ENCODE results near the gene PDGFC.
"Not testable (repeated sequence)": the region's sequence is repeated elsewhere in the genome, so short reads cannot be mapped to it uniquely, and the experiment has no call there.

PDGFC gene

GRCh38 chr4:156950948-156951347 is 20.7 kb downstream of the PDGFC start:
- no peak for DNase-seq (ENCODE audit: low read depth)

DNA sequence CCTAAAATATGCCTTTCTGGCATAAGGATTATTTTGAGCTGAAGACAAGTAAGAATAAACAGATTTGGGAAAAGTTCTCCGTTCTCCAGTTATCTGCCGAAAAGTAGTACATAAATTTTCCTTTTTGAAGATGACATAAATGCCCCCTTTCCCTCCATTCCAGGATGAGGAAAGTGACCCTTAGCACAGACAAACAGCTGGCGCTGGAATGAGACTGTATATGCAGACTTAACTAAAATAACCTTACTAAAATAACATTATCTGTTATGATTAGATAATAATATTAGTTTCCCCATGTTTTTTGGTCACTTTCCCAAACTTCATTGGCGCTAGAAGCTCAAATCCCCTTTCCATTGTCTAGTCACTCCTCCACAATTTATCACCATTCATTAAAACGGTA is 21.5 kb downstream of the PDGFC start:
- no peak for DNase-seq (ENCODE audit: low read depth)

DNA sequence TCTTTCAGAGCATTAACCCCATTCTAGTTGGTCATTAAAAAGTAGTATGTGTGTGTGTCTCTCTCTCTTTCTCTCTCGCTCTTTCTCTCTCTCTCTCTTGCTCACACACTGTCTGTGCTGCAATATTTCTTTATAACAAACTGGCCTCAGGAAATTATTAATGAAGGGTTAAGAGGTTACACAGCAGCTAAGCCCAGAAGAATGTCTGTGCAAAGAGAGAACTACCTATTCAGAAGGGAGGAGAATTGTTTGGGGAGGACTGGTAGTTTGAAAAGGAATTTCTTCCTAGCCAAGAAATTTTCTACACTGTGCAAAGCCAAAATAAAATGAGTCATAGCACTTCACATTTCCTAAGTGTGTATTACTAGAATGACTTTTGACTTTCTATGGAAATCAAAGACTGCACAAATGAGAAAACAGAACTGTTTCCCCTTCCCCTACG is 22.2 kb downstream of the PDGFC start:
- no peak for DNase-seq (ENCODE audit: low read depth)

DNA sequence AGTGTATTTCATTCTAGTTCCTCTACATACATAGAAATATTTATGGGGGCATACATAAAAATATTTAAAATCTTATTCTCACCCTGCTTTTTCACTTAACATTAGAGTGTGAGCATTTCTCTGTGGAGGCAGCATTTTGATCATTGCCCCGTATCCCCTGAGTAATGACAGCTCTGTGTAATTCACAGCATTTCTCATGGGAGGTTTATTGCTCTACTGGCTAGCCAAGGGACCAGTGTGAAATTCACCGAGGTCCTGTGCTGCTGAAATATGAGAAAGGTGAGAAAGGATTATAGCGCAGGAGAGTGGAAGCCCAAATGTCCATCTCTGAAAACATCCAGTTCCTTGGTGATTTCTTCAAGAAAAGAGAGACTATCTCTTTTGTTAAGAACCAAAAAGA is 22.9 kb downstream of the PDGFC start:
- DNase-seq (ENCODE audit: low read depth) = no peak

- DNase-seq (ENCODE audit: low read depth) = no peak
Observed at GRCh38 chr4:156948133-156948532, 23.5 kb downstream of the PDGFC start.

DNA sequence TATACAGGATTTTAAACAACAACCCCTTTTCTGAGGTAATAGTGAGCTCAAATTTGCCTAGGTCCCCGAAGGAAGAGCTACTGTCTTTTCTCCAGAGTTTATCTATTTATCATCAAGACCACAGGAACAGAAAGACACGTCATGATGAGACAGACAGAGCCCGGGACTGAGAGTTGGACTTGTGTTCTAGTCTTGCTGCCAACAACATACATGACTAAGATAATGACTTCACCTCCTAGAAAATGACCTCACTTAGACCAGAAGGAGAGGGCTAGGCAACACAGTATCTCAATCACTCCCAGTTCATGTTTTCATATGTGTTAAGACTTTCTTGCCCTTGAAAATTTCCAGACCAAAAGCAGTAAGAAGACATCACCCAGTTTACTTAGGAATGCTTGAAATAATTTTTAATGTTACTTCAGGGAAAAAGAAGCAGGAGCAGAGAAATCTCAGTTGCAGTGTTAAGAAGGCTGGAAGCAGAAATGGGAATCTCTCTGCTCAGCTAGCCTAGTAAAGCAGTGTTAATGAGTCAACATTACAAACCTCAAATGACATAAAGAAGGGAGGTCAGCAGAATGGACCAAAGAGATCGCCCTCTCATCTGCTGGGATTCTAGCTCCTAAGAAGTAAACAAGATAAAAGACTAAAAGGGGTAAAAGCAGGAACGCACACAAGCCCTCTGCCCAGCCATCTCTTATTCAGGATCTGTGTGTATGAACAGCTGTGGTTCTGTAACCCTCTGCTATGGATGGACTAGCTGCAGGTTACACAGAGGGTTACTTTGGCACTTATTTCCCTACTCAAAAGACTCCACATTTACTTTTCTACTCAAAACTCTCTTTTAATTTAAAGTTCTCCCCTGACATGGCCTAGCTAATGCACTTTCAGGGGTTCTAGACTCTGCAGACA is 24.8 kb downstream of the PDGFC start:
- no peak for DNase-seq (ENCODE audit: low read depth)

DNA sequence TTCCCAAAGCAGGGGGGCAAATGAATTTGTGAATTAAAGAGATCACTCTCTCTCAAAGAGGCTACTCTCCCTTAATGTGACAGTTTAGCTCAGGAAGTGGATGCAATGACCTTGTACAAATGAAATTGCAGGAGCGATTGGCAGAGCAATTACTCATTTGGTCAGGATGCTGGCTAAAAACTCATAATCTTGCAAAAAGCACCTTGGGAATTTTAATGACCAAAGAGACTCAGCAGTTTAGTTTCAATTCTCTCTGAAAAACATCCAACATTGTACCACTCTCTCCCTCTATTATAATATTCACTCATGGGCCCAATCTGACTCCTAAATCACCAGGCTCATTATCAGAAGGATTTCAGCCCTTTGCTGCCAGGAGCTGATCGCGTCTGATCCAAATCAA is 26.1 kb downstream of the PDGFC start:
- DNase-seq (ENCODE audit: low read depth) = no peak

GRCh38 chr4:156942991-156943390 is 28.6 kb downstream of the PDGFC start:
- DNase-seq (ENCODE audit: low read depth) = no peak

GRCh38 chr4:156941940-156942548 is 29.6 kb downstream of the PDGFC start:
- DNase-seq (ENCODE audit: low read depth) = no peak

- no peak for DNase-seq (ENCODE audit: low read depth)
Observed at GRCh38 chr4:156939801-156940200, 31.8 kb downstream of the PDGFC start.

GRCh38 chr4:156939139-156939538 is 32.5 kb downstream of the PDGFC start:
- no peak for DNase-seq (ENCODE audit: low read depth)

DNA sequence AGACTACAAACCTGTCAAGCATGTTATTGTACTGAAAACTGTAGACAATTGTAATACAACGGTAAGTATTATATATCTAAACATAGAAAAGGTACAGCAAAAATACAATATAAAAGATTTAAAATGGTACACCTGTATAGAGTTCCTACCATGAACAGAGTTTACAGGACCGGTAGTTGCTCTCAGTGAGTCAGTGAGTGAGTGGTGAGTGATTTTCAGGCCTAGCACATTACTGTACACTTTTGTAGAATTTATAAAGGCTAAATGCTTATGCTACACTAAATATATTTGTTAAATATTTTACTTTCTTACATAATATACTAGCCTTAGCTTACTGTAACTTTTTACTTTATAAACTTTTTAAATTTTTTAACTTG is 37.4 kb downstream of the PDGFC start:
- no peak for DNase-seq (ENCODE audit: low read depth)

GRCh38 chr4:156933633-156934258 is 37.9 kb downstream of the PDGFC start:
- DNase-seq (ENCODE audit: low read depth) = no peak

GRCh38 chr4:156932360-156932759 is 39.2 kb downstream of the PDGFC start:
- not testable (repeated sequence) for DNase-seq (ENCODE audit: low read depth)

DNA sequence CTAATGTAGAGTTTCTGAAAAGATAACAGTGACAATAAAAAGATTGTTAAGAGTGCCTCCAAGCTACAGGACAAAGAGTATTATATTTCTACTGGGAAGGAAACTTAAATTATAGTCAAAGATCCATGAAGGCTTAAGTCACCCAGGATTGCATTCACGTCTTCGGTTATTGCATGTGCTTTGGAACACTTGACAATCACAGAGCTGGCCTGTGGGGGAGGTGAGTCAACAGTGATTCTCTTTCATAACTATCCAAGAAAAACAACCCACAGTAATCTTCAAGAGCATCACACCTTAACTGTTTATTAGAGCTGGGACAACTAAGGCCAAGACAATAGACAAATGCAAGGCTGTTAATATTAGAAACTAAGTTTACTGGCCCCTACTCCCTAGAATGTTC is 40.3 kb downstream of the PDGFC start:
- no peak for DNase-seq (ENCODE audit: low read depth)

- DNase-seq (ENCODE audit: low read depth) = no peak
Observed at GRCh38 chr4:156929386-156930105, 42.1 kb downstream of the PDGFC start.

GRCh38 chr4:156924774-156925315 is 46.8 kb downstream of the PDGFC start:
- no peak for DNase-seq (ENCODE audit: low read depth)

- DNase-seq (ENCODE audit: low read depth) = no peak
Observed at GRCh38 chr4:156923525-156923924, 48.1 kb downstream of the PDGFC start.

DNA sequence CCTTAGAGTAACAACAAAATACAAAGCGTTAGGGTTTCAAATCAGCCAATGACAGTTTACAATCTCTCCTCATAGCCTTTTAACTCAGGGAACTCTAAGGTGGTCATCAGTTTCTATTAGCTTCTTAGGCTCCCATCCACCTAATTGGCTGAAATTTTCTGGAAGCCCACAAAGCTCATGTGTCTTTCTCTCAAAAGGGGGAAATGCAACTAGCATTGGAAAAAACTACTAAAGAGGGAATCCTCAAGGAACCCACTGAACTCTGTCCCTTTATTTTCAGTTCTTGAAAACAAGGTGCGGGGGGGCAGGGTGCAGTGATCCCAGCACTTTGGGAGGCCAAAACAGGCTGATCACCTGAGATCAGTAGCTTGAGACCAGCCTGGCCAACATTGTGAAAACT is 56.4 kb downstream of the PDGFC start:
- no peak for DNase-seq (ENCODE audit: low read depth)

- no peak for DNase-seq (ENCODE audit: low read depth)
Observed at GRCh38 chr4:156913234-156913633, 58.4 kb downstream of the PDGFC start.

DNA sequence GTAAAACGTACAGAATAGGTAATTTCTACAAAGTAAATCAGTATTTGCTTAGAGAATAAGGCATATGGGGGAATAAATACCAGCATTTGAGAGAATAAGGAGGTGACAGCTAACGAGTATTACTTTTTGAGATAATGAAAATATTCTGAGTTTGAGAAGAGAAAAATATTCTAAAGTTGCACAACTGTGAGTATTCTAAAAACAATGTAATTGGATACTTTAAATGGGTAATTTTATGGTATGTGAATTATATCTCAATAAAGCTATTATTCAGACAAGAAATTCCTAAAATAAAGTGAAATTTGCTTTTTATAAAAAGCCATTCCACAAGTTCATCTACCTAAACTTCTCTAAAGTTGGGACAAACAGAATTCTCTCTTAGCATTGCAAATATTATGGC is 62.6 kb downstream of the PDGFC start:
- no peak for DNase-seq (ENCODE audit: low read depth)

- no peak for DNase-seq (ENCODE audit: low read depth)
Observed at GRCh38 chr4:156906325-156906724, 65.3 kb downstream of the PDGFC start.

Data from stimulated activated CD8-positive, alpha-beta memory T cell treated with anti-CD3 and anti-CD28 coated beads, Interleukin-7, amount 100 ng/mL, for 24 hours (primary cell).